T-helper 2 cell treated with Interferon-gamma antibody and Interleukin-4, amounts not matched to agents 5 μg/mL and 100 μg/mL, for 36 hours (primary cell): ENCODE data around the gene EIF2B5.
"Not testable (repeated sequence)": the region's sequence is repeated elsewhere in the genome, so short reads cannot be mapped to it uniquely, and the experiment has no call there.

ENCODE experiments used
- DNase-seq: peaks from one replicate; pipeline ENCODE4 v3.0.0; 2021; ENCODE audit warnings: low spot score
- H3K27ac Mint-ChIP-seq: one replicate; pipeline ENCODE4 v1.8.0; 2021; ENCODE audit warnings: mild to moderate bottlenecking, mixed read lengths
- H3K27me3 Mint-ChIP-seq: one replicate; pipeline ENCODE4 v1.8.0; 2021; ENCODE audit warnings: low read depth, mixed read lengths
- H3K36me3 Mint-ChIP-seq: one replicate; pipeline ENCODE4 v1.8.0; 2021; ENCODE audit warnings: low read depth, mixed read lengths
- H3K4me1 Mint-ChIP-seq: one replicate; pipeline ENCODE4 v1.8.0; 2021; ENCODE audit warnings: low read depth, mixed read lengths
- H3K4me3 Mint-ChIP-seq: one replicate; pipeline ENCODE4 v1.8.0; 2022; ENCODE audit warnings: mild to moderate bottlenecking, moderate library complexity, mixed read lengths
- H3K9me3 Mint-ChIP-seq: one replicate; pipeline ENCODE4 v1.8.0; 2021; ENCODE audit warnings: mixed read lengths

Gene EIF2B5

GRCh38 chr3:184133840-184134745 is 1.1 kb upstream of the EIF2B5 start:
- Mint-ChIP-seq H3K4me1 (peaks cover 32% of the 10 kb centered on the region), H3K9me3 (no peaks in the 10 kb centered on the region), H3K36me3 (peaks cover 10% of the 10 kb centered on the region), H3K27me3 (peaks cover 4% of the 10 kb centered on the region), H3K27ac (peak overlapping the region; percentile 91), H3K4me3 (peak overlapping the region; percentile 98)
- peak; percentile 53 for DNase-seq

GRCh38 chr3:184134746-184135148 is 411 bp upstream of the EIF2B5 start:
- Mint-ChIP-seq H3K4me1 (peaks cover 32% of the 10 kb centered on the region), H3K27ac (peak overlapping the region; percentile 91), H3K36me3 (peaks cover 10% of the 10 kb centered on the region), H3K4me3 (peak overlapping the region; percentile 98), H3K27me3 (peaks cover 4% of the 10 kb centered on the region), H3K9me3 (no peaks in the 10 kb centered on the region)
- DNase-seq, result peak; percentile 7

- DNase-seq, result no peak
- H3K9me3 Mint-ChIP-seq, result no peaks in the 10 kb centered on the region
- peak overlapping the region; percentile 98 for H3K4me3 Mint-ChIP-seq
- H3K27ac Mint-ChIP-seq, result peak overlapping the region; percentile 91
- peaks cover 4% of the 10 kb centered on the region for H3K27me3 Mint-ChIP-seq
- peaks cover 32% of the 10 kb centered on the region for H3K4me1 Mint-ChIP-seq
- peaks cover 20% of the 10 kb centered on the region for H3K36me3 Mint-ChIP-seq
These were observed 728 bp downstream of the EIF2B5 start for GRCh38 chr3:184135911-184136260.

- peaks cover 44% of the 10 kb centered on the region for H3K36me3 Mint-ChIP-seq
These were observed 5.3 kb downstream of the EIF2B5 start for GRCh38 chr3:184140436-184140835.

GRCh38 chr3:184142199-184142598 is 7.0 kb downstream of the EIF2B5 start:
- no peak for DNase-seq
- no peaks in the 10 kb centered on the region for H3K9me3 Mint-ChIP-seq
- no peak overlapping the region for H3K4me3 Mint-ChIP-seq
- no peaks in the 10 kb centered on the region for H3K27me3 Mint-ChIP-seq
- peaks cover 7% of the 10 kb centered on the region for H3K4me1 Mint-ChIP-seq
- H3K27ac Mint-ChIP-seq, result no peak overlapping the region
- peaks cover 41% of the 10 kb centered on the region for H3K36me3 Mint-ChIP-seq

More at GRCh38 chr3:184140436-184140835, 5.3 kb downstream of the EIF2B5 start:
- Mint-ChIP-seq H3K27ac (no peak overlapping the region), H3K4me1 (peaks cover 20% of the 10 kb centered on the region), H3K4me3 (no peak overlapping the region), H3K27me3 (no peaks in the 10 kb centered on the region), H3K9me3 (no peaks in the 10 kb centered on the region)
- no peak for DNase-seq

- H3K4me3 Mint-ChIP-seq, result no peak overlapping the region
- H3K27ac Mint-ChIP-seq, result no peak overlapping the region
- DNase-seq, result no peak
- no peaks in the 10 kb centered on the region for H3K27me3 Mint-ChIP-seq
- no peaks in the 10 kb centered on the region for H3K4me1 Mint-ChIP-seq
- peaks cover 36% of the 10 kb centered on the region for H3K36me3 Mint-ChIP-seq
- no peaks in the 10 kb centered on the region for H3K9me3 Mint-ChIP-seq
These were observed 8.2 kb downstream of the EIF2B5 start for GRCh38 chr3:184143327-184143726.

- DNase-seq, result no peak
- Mint-ChIP-seq H3K27ac (no peak overlapping the region), H3K9me3 (no peaks in the 10 kb centered on the region), H3K27me3 (no peaks in the 10 kb centered on the region), H3K4me1 (peaks cover 2% of the 10 kb centered on the region), H3K4me3 (no peak overlapping the region), H3K36me3 (peaks cover 36% of the 10 kb centered on the region)
These were observed 9.3 kb downstream of the EIF2B5 start for GRCh38 chr3:184144505-184144904.

- Mint-ChIP-seq H3K36me3 (peaks cover 33% of the 10 kb centered on the region), H3K4me1 (peaks cover 2% of the 10 kb centered on the region), H3K27me3 (no peaks in the 10 kb centered on the region), H3K27ac (no peak overlapping the region), H3K9me3 (no peaks in the 10 kb centered on the region), H3K4me3 (no peak overlapping the region)
- DNase-seq, result no peak
These were observed 10.0 kb downstream of the EIF2B5 start for GRCh38 chr3:184145111-184145524.

GRCh38 chr3:184145751-184146270 is 10.7 kb downstream of the EIF2B5 start:
- Mint-ChIP-seq H3K36me3 (peaks cover 26% of the 10 kb centered on the region), H3K4me1 (peaks cover 2% of the 10 kb centered on the region), H3K27me3 (no peaks in the 10 kb centered on the region), H3K27ac (no peak overlapping the region), H3K4me3 (no peak overlapping the region), H3K9me3 (no peaks in the 10 kb centered on the region)
- DNase-seq, result no peak

GRCh38 chr3:184148076-184148475 is 12.9 kb downstream of the EIF2B5 start:
- Mint-ChIP-seq H3K27me3 (no peaks in the 10 kb centered on the region), H3K4me3 (no peak overlapping the region), H3K4me1 (peaks cover 4% of the 10 kb centered on the region), H3K27ac (no peak overlapping the region), H3K36me3 (peaks cover 11% of the 10 kb centered on the region), H3K9me3 (no peaks in the 10 kb centered on the region)
- DNase-seq, result no peak

- Mint-ChIP-seq H3K4me1 (peaks cover 6% of the 10 kb centered on the region), H3K9me3 (no peaks in the 10 kb centered on the region), H3K4me3 (no peak overlapping the region), H3K27ac (no peak overlapping the region), H3K36me3 (peaks cover 2% of the 10 kb centered on the region), H3K27me3 (no peaks in the 10 kb centered on the region)
- DNase-seq, result no peak
These were observed 14.0 kb downstream of the EIF2B5 start for GRCh38 chr3:184149123-184149522.

- DNase-seq, result not testable (repeated sequence)
These were observed 14.6 kb downstream of the EIF2B5 start for GRCh38 chr3:184149770-184150169.

GRCh38 chr3:184154885-184155643 is 19.9 kb downstream of the EIF2B5 start, which contains the start of gene DVL3:
Gene DVL3 (plus strand): TSS chr3:184155377. CDS start chr3:184155636, 259 bp downstream.
- Mint-ChIP-seq H3K36me3 (peaks cover 2% of the 10 kb centered on the region), H3K4me3 (peak within 1 kb of the TSS; percentile 95), H3K9me3 (no peaks in the 10 kb centered on the region), H3K4me1 (peaks cover 16% of the 10 kb centered on the region), H3K27me3 (no peaks in the 10 kb centered on the region), H3K27ac (peak within 1 kb of the TSS; percentile 91)
- peak; percentile 70 for DNase-seq

More at GRCh38 chr3:184149770-184150169, 14.6 kb downstream of the EIF2B5 start:
- H3K4me3 Mint-ChIP-seq, H3K9me3 Mint-ChIP-seq, H3K4me1 Mint-ChIP-seq, H3K27ac Mint-ChIP-seq, H3K27me3 Mint-ChIP-seq, H3K36me3 Mint-ChIP-seq: not testable (repeated sequence)
